HG03159 (cell line): ENCODE measurements around the gene MAMSTR.

Experiments
- ATAC-seq: cut with Tn5 transposase; IDR thresholded peaks from one replicate; pipeline ENCODE4 v1.9.1; 2021; ENCODE audit warnings: mild to moderate bottlenecking, moderate library complexity; ENCODE audit not compliant: unreplicated experiment

The MAMSTR gene

GRCh38 chr19:48668761-48669160, 50.8 kb downstream of the MAMSTR start:
- no peak for ATAC-seq

DNA sequence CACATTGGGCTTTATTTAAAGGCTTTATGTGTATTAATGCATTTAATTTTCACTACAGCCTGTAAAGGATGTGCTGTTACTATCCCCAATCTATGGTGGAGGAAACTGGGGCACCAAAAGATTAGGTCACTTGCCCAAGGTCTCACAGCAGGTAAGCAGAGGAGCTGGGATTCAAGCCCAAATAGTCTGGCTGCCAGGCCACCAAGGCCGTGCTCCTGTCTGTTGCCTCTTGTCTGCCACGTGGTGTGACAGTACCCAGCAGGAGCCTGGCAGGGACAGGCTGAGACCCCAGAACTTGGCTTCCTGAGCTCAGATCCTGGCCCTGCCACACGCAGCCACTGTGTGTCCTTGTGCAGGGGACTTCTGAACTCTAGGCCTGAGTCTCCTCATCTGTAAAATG, 51.2 kb downstream of the MAMSTR start:
- ATAC-seq = no peak

DNA sequence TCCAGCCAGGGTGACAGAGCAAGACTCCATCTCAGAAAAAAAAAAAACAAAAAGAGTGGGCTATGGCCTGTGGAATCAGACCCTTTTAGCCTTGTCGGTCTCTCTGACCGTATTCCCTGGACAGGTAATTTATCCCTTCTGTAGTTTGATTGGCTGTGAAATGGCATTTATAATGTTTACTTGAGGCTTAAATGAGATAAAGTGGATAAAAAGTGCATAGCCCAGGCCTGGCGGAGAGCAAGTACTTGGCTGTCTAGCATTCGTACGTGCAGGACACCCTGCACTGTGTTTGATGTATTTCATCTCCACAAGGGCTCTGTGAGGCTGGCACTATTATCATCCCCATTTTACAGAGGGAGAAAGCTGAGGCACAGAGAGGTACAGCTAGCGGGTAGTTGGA, 53.7 kb downstream of the MAMSTR start:
- ATAC-seq = no peak

GRCh38 chr19:48664476-48664875, 55.0 kb downstream of the MAMSTR start:
- no peak for ATAC-seq

DNA sequence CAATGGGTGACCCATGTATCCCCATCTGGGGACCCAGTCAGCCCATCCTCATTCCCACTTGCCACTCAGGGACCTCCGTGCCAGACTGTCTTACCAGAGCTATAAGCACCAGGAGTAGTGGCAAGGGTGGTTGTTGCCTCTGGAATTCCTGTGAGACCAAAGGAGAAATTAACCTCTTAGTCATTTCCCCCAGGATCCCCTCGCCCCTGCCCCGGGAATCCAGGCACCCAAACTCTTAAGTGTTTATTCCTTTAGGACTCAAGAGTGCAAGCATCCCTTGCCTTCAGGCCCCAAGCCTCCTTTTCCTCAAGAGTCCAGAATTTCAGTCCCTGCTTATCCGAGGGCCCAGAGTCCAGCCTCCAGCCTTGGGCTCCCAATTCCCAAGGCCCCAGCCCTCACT, 55.9 kb downstream of the MAMSTR start:
- ATAC-seq = no peak
